RCC 7860 (cell line): Measurements from ENCODE around the gene IGFL4.

Experiments
- DNase-seq: peaks from one replicate; pipeline ENCODE4 v3.0.0-alpha.2; 2015; ENCODE audit warnings: low spot score
- FAIRE-seq: peaks from 2 replicates; lab custom pipeline; 2012; peaks lifted over from hg19 to GRCh38; lab: Jason Lieb, UNC

IGFL4 gene

GRCh38 chr19:46065486-46066071 is 24.8 kb upstream of the IGFL4 start:
- no peak for FAIRE-seq
- no peak for DNase-seq

GRCh38 chr19:46063201-46063600 is 22.4 kb upstream of the IGFL4 start:
- DNase-seq (no peak), FAIRE-seq (no peak)

DNA sequence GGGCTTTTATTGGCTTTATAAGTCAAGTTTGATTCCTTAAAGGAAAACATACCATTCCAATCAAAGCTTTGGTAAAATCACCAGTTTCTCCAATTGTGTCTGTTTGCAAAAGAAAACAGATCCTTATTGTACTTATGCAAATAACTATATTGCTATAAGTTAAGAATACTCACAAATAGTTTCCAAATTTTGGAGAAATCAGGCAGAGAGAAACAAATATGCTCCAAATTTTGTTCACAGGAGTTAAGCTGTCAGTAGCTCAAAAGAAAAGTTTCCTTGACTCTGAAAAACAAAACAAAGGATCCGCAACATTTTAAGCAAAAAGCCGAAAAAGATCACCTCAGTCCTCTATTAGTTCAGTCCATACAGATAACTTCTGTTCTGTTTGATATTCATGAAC is 19.2 kb upstream of the IGFL4 start:
- FAIRE-seq = no peak
- no peak for DNase-seq

DNA sequence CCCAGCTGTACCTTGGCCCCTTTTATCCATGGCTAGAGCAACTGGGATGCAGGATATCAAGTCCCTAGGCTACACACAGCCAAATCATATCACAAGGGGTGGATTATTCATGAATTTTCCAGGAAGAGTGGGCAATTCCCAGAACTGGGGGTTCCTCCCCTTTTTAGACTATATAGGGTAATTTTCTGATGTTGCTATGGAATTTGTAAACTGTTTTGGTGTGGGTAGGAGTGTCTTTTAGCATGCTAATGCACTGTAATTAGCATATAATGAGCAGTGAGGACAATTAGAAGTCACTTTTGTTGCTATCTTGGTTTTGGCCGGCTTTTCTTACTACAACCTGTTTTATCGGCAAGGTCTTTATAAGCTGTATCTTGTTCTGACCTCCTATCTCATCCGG is 18.0 kb upstream of the IGFL4 start:
- FAIRE-seq = no peak
- DNase-seq = no peak

DNA sequence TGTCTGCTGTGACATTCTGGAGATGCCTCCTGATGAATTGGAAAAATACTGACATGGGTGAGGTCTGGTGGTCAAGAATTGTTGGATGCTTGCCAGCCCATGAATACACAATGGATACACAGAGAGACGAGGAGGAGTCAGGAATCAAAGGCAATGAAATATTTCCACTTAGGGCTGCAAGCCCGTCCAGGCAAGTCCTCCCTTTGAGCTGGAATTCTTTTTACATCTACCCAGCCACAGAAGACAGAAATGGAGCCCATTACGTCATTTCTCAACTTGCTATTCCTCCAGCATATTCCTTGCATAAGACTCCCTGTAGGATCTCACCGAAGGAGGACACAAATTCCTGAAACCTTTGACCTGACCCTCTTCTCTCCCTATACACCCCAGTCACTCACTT is 15.7 kb upstream of the IGFL4 start:
- DNase-seq (no peak), FAIRE-seq (no peak)

DNA sequence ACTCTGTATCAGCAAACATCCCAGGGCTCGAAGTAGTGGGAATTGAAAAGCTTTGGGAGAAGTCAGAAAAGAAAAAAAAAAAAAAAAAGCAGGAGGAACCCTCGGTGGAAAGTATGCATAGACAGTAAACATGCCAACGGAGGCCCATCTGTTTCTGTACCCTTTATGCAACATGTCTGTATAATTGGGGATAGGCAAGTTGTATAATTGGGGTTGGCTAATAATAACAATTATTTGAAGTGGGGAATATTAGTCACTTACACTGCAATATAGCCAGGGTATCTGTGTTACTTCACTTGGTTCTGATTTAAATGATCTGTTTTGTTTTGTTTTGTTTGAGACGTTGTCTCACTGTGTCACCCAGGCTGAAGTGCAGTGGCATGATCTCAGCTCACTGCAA is 12.1 kb upstream of the IGFL4 start:
- DNase-seq (no peak), FAIRE-seq (no peak)

GRCh38 chr19:46049597-46049996 is 8.8 kb upstream of the IGFL4 start:
- no peak for FAIRE-seq

DNA sequence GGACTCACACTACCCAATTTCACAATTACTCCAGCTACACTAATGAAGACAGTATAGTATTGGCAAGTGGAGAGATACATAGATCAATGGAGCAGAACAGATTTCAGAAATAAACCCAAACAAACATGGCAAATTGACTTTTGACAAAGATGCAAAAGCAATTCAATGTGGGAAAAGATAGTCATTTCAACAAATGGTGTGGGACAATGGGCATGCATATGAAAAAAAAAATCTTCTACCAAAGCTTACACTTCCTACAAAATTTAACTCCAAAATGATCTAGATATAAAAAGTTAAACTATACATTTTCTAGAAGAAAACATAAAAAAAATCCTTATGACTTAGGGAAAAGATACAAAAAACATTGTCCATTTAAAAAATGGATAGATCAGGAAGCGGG is 2.7 kb upstream of the IGFL4 start:
- FAIRE-seq = no peak
- no peak for DNase-seq

More at GRCh38 chr19:46049597-46049996, 8.8 kb upstream of the IGFL4 start:
- no peak for DNase-seq

- no peak for FAIRE-seq
Measured at GRCh38 chr19:46042252-46042883, 1.6 kb upstream of the IGFL4 start.

GRCh38 chr19:46040125-46040524 is 677 bp downstream of the IGFL4 start:
- DNase-seq = no peak
- no peak for FAIRE-seq

More at GRCh38 chr19:46042252-46042883, 1.6 kb upstream of the IGFL4 start:
- no peak for DNase-seq

DNA sequence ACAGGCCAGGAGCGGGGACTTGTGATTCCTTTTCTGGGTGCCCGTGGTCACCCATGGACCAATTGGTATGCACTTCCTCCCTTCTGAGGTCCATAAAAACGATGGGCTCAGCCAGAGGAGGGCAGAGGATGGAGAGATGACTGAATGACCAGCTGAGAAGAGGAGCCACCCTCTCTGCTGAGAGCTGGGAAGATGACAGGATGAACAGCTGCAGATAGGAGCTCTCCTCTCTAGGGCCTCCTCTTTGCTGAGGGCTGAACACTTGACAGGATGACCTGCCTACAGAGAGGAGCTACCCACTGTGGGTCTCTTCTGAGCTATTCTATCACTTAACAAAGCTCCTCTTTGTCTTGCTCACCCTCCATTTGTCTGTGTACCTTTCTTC is 4.1 kb downstream of the IGFL4 start:
- FAIRE-seq (no peak), DNase-seq (no peak)

DNA sequence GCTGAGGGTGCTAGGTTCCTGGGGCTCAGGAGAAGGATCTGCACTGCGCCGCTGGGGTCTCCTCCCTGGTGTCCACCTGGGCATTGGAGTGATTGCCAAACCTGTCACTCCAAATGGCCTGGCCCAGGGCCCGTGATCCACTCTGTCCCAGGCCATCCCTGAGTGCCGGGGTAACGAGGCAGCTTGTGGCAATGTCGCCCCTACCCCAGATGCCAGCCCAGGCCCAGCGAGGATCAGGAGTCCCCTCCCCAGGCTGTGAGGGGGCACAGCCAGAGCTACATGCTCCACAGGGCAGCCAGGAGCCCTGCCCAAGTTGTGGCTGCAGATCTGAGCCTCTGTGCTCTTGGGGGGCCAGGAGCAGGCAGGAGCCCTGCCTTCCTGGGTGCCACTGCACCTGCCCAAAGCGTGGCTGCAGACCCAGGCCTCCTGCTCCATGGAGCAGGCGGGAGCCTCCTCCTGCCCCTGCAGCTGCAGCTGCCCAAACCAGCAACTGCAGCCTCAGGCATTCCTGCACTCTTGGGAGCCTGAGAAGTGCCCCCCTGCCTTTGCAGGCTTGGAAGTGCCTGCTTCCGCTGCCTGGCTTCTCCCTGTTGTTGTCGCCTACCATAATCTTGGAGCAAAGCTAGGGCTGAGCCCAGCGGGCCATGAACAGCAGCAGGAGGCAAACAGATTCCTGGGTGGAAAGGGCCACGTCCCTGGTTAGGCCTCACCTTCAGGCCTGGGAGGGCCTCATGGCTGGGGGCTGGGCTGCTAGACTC is 4.6 kb downstream of the IGFL4 start:
- no peak for FAIRE-seq
- DNase-seq = no peak

- DNase-seq (no peak), FAIRE-seq (no peak)
Measured at GRCh38 chr19:46035546-46035945, 5.3 kb downstream of the IGFL4 start.

- FAIRE-seq (no peak), DNase-seq (no peak)
Measured at GRCh38 chr19:46033401-46033800, 7.4 kb downstream of the IGFL4 start.

- DNase-seq = no peak
Measured at GRCh38 chr19:46032597-46033025, 8.2 kb downstream of the IGFL4 start.

GRCh38 chr19:46031781-46032596 is 8.8 kb downstream of the IGFL4 start:
- FAIRE-seq (no peak), DNase-seq (no peak)

More at GRCh38 chr19:46032597-46033025, 8.2 kb downstream of the IGFL4 start:
- no peak for FAIRE-seq

DNA sequence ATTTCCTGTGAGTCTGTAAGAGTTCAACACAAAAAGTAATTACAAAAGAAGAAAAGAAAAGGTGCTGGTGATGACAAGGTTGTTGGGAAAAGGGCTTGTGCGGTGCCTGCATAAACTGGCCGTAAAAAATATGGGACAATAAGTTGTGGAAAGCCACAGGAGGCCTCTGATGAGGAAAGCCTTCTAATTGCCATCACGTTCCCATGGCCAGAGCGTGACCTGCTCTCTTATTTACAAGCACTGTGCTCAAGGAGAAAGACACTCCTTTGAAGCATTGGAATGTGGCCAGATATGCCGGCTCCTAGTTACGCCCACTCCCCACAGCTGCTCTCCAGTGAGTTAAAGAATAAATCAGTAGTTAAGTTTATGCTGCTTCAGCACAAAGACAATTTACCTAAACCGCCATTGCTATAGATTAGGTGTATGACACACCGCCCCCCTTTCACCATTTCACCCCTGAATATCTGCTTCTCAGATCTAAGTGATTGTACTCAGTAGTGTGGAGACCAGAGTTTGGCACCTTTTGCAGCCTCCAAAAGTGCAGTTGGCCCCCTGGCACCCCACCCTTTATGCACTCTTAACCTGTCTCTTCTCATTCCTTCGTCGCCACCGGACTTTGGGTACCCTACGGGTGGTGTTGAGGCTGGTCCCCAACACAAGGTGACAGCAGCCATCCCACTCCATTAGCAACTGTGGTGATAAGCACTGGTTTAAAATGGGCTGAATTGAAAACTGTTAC is 9.8 kb downstream of the IGFL4 start:
- no peak for DNase-seq
- no peak for FAIRE-seq

GRCh38 chr19:46025835-46026234 is 15.0 kb downstream of the IGFL4 start:
- no peak for FAIRE-seq
- no peak for DNase-seq

GRCh38 chr19:46023311-46023779 is 17.5 kb downstream of the IGFL4 start:
- DNase-seq (no peak), FAIRE-seq (no peak)
